HCT116 (cell line): ENCODE results near the gene MED15. TPM values are rescaled to one million over a fixed set of nuclear protein-coding genes. Genes with fewer than 3 reads are reported as not detected.

Source experiments
- ATAC-seq: fragments of 200-7000 bp; cut with Tn5 transposase; 2 replicates; pipeline ENCODE4 v1.9.1; 2020; ENCODE audit warnings: mild to moderate bottlenecking, moderate library complexity
- BruUV-seq: library from RNA; stranded (reverse); fragments of 400-500 nt; replicated peaks from 2 replicates; lab custom pipeline; 2021; lab: Mats Ljungman, UMichigan
- CTCF ChIA-PET: fragments of 300-600 bp; sonication (Branson Sonifier 250); formaldehyde crosslinking; loops from one replicate; lab custom pipeline; 2021; ENCODE audit warnings: antibody characterized with exemption; lab: Charles Lee
- POLR2A ChIA-PET: fragments of 300-600, 350-600 bp; sonication (Branson Sonifier 250); formaldehyde crosslinking; loops from one replicate; lab custom pipeline; 2021; ENCODE audit warnings: antibody characterized with exemption; lab: Charles Lee
- RAD21 ChIA-PET, 2 experiments: fragments of 300-600 bp; sonication (Branson Sonifier 250); formaldehyde crosslinking; loops; one replicate each; lab custom pipeline; 2023; ENCODE audit warnings: low total read pairs in 2 of 2; ENCODE audit not compliant: uncharacterized antibody in 2 of 2, unreplicated experiment in 2 of 2, low non-redundant PET in 1 of 2; lab: Charles Lee
- DNase-seq: peaks from one replicate; pipeline ENCODE4 v3.0.0-alpha.2; 2010; ENCODE audit warnings: low read depth, low spot score
- H2AFZ ChIP-seq: fragments of 200-600 bp; shearing (Covaris generic), sonication (generic); 2 replicates; pipeline ENCODE4 v1.6.1; 2017; ENCODE audit warnings: low read depth, mixed run types, mixed read lengths, antibody characterized with exemption, low read length; ENCODE audit not compliant: poor library complexity, severe bottlenecking
- H3K27ac ChIP-seq: 2 replicates; pipeline ENCODE4 v1.5.1; 2012; ENCODE audit warnings: low read depth, low read length
- H3K27me3 ChIP-seq: fragments of 200-600 bp; sonication (generic); 2 replicates; pipeline ENCODE4 v1.6.1; 2016; ENCODE audit warnings: mixed run types, low read length, mixed read lengths; ENCODE audit not compliant: insufficient read depth
- H3K36me3 ChIP-seq, 2 experiments: fragments of 200-500 bp in 1 of 2; fragments of 200-600 bp in 1 of 2; sonication (Bioruptor generic) in 1 of 2; sonication (generic) in 1 of 2; 2 replicates each; pipeline versions ENCODE4 v1.5.1 to v1.6.1; 2014 to 2016; ENCODE audit warnings: low read length in 2 of 2, inconsistent platforms in 1 of 2, mixed read lengths in 1 of 2, mixed run types in 1 of 2; ENCODE audit not compliant: insufficient read depth in 2 of 2, control insufficient read depth in 1 of 2
- H3K4me1 ChIP-seq, 2 experiments: fragments of 200-600 bp in 1 of 2; sonication (generic) in 1 of 2; 2 replicates each; pipeline versions ENCODE4 v1.5.1 to v1.6.1; 2012 to 2017; ENCODE audit warnings: low read length in 2 of 2, inconsistent platforms in 1 of 2, mild to moderate bottlenecking in 1 of 2, mixed read lengths in 1 of 2, mixed run types in 1 of 2, moderate library complexity in 1 of 2; ENCODE audit not compliant: insufficient read depth in 2 of 2, control insufficient read depth in 1 of 2
- H3K4me2 ChIP-seq: fragments of 200-600 bp; sonication (generic); 2 replicates; pipeline ENCODE4 v1.6.1; 2017; ENCODE audit warnings: mixed run types, low read length, mixed read lengths
- H3K4me3 ChIP-seq, 2 experiments: fragments of 200-600 bp in 1 of 2; sonication (generic) in 1 of 2; replicated peaks in 1 of 2; 2 replicates each; pipeline ENCODE4 v1.5.1; 2011 to 2016; ENCODE audit warnings: low read length in 2 of 2, control low read depth in 1 of 2, low read depth in 1 of 2, mild to moderate bottlenecking in 1 of 2, mixed read lengths in 1 of 2, mixed run types in 1 of 2
- H3K79me2 ChIP-seq: fragments of 200-600 bp; sonication (generic); 2 replicates; pipeline ENCODE4 v1.6.1; 2017; ENCODE audit warnings: mild to moderate bottlenecking, mixed run types, low read length, moderate library complexity, mixed read lengths; ENCODE audit not compliant: insufficient read depth
- H3K9ac ChIP-seq: fragments of 200-600 bp; sonication (generic); 2 replicates; pipeline ENCODE4 v1.6.1; 2016; ENCODE audit warnings: low read length, mixed read lengths
- H3K9me2 ChIP-seq: fragments of 200-600 bp; sonication (generic), shearing (Covaris generic); 2 replicates; pipeline ENCODE4 v1.6.1; 2017; ENCODE audit warnings: mixed run types, mild to moderate bottlenecking, moderate library complexity; ENCODE audit not compliant: insufficient read depth
- H3K9me3 ChIP-seq, 2 experiments: fragments of 200-500 bp in 1 of 2; fragments of 200-600 bp in 1 of 2; sonication (Bioruptor generic) in 1 of 2; sonication (generic) in 1 of 2; 2 replicates each; pipeline ENCODE4 v1.6.1; 2014 to 2017; ENCODE audit warnings: low read length in 2 of 2, mixed read lengths in 2 of 2, inconsistent platforms in 1 of 2, low read depth in 1 of 2, mild to moderate bottlenecking in 1 of 2, mixed run types in 1 of 2, moderate library complexity in 1 of 2; ENCODE audit not compliant: control insufficient read depth in 1 of 2, insufficient read depth in 1 of 2
- H4K20me1 ChIP-seq: fragments of 200-600 bp; sonication (generic), shearing (Covaris generic); 2 replicates; pipeline ENCODE4 v1.6.1; 2017; ENCODE audit warnings: mixed run types, mild to moderate bottlenecking, moderate library complexity; ENCODE audit not compliant: insufficient read depth
- CBX3 ChIP-seq: IDR thresholded peaks from 2 replicates; pipeline ENCODE4 v1.6.1; 2012; ENCODE audit warnings: low read depth
- CEBPB ChIP-seq: IDR thresholded peaks from 2 replicates; pipeline ENCODE4 v1.6.1; 2012; ENCODE audit warnings: low read depth
- FOSL1 ChIP-seq: IDR thresholded peaks from 2 replicates; pipeline ENCODE4 v1.6.1; 2012; ENCODE audit warnings: low read depth
- POLR2A ChIP-seq: IDR thresholded peaks from 2 replicates; pipeline ENCODE4 v1.7.0; 2011; ENCODE audit warnings: borderline replicate concordance; ENCODE audit not compliant: insufficient read depth, insufficient read length; ENCODE audit errors: extremely low read depth
- SIN3A ChIP-seq: IDR thresholded peaks from 2 replicates; pipeline ENCODE4 v1.6.1; 2012; ENCODE audit warnings: low read depth
- SP1 ChIP-seq: IDR thresholded peaks from 2 replicates; pipeline ENCODE4 v1.6.1; 2012; ENCODE audit warnings: low read depth
- TCF7L2 ChIP-seq: IDR thresholded peaks from 2 replicates; pipeline ENCODE4 v1.7.0; 2011; ENCODE audit warnings: borderline replicate concordance, inconsistent platforms; ENCODE audit not compliant: insufficient read depth, insufficient read length; ENCODE audit errors: extremely low read depth
- YY1 ChIP-seq: IDR thresholded peaks from 2 replicates; pipeline ENCODE4 v1.6.1; 2011; ENCODE audit warnings: low read length, low read depth, moderate library complexity, mild to moderate bottlenecking; ENCODE audit not compliant: insufficient replicate concordance; ENCODE audit errors: extremely low read depth
- intact Hi-C: fragments of 100-400 bp; cut with micrococcal nuclease; formaldehyde crosslinking; loops from 2 replicates; pipeline ENCODE4 v1.10.0; 2022
- total RNA-seq: library from RNA; stranded (reverse); gene quantifications from one replicate; pipeline ENCODE4 v1.2.1, GENCODE V29; 2021; ENCODE audit not compliant: unreplicated experiment
- TF ChIP-seq, protein P1 (sequence below): IDR thresholded peaks from 2 replicates; pipeline ENCODE4 v1.6.1; 2011; ENCODE audit warnings: mild to moderate bottlenecking, low read length, moderate library complexity; ENCODE audit not compliant: insufficient replicate concordance; ENCODE audit errors: extremely low read depth

Gene MED15
- total RNA-seq, 1 experiment from 2014 or later = 81.3 TPM

DNA sequence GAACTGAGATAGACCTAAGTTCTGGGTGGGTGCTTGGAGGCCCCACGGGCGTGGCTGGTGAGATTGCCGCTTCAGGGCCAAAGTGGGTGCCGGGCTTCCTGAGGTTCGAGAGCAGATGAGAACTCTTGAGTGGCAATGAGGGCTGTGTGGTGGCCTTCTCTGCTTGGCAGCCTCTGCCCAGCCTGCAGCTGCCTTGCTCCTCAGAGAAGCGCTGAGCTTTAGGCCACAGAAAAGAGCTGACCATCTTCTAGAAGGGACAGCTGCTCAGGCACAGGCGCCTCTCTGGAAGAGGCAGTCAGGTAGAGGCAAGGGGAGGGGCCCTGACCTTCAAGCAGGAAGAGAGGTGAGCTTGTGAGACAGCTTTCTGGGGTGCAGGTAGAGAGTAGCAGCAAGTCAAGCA is 72.8 kb downstream of the MED15 start:
- Histone ChIP-seq H3K36me3 (peaks cover 28 to 41% of the 10 kb centered on the region in 2 experiments; a peak in 3 of 4 replicates), H2AFZ (no peak overlapping the region), H3K4me3 (no peak overlapping the region), H3K9me2 (no peaks in the 10 kb centered on the region)
- no peak for DNase-seq
- BruUV-seq = no TSS peak
- no peak for ATAC-seq
- POLR2A ChIA-PET = no interaction called here
- no peak for TF ChIP-seq CEBPB
- TF ChIP-seq, protein P1, sequence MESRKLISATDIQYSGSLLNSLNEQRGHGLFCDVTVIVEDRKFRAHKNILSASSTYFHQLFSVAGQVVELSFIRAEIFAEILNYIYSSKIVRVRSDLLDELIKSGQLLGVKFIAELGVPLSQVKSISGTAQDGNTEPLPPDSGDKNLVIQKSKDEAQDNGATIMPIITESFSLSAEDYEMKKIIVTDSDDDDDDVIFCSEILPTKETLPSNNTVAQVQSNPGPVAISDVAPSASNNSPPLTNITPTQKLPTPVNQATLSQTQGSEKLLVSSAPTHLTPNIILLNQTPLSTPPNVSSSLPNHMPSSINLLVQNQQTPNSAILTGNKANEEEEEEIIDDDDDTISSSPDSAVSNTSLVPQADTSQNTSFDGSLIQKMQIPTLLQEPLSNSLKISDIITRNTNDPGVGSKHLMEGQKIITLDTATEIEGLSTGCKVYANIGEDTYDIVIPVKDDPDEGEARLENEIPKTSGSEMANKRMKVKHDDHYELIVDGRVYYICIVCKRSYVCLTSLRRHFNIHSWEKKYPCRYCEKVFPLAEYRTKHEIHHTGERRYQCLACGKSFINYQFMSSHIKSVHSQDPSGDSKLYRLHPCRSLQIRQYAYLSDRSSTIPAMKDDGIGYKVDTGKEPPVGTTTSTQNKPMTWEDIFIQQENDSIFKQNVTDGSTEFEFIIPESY = no peak
- TF ChIP-seq FOSL1 = no peak
- TF ChIP-seq SP1 = no peak
- TF ChIP-seq YY1 = no peak
- no peak for TF ChIP-seq TCF7L2
- no peak for TF ChIP-seq CBX3
- no peak for TF ChIP-seq SIN3A
- TF ChIP-seq POLR2A = no peak
- TF ChIP-seq, all 23 proteins: peak for 0
- Histone ChIP-seq H4K20me1 (no peaks in the 10 kb centered on the region), H3K27me3 (no peaks in the 10 kb centered on the region), H3K27ac (no peak overlapping the region), H3K79me2 (peaks cover 9% of the 10 kb centered on the region; the same call in 1 of the 2 replicates), H3K4me1 (no peaks in the 10 kb centered on the region), H3K9me3 (no peaks in the 10 kb centered on the region), H3K9ac (no peak overlapping the region), H3K4me2 (no peak overlapping the region)
- intact Hi-C loops = no loop called here
- ChIA-PET RAD21 (no interaction called here), CTCF (interaction anchor here (0.9 kb wide), 1 partner anchor 12 kb away, joined by 3 read pairs; no protein-coding TSS in a partner anchor)
